GM12875 (cell line): Measurements from ENCODE around the gene ANKRD13D.

Experiments used
- H3K4me3 ChIP-seq: one replicate; pipeline ENCODE4 v1.5.1; 2011; ENCODE audit warnings: low read depth, low read length, control low read depth
- CTCF ChIP-seq: IDR thresholded peaks from 2 replicates; pipeline ENCODE4 v1.5.1; 2011; ENCODE audit warnings: low read depth, mild to moderate bottlenecking, control low read depth, inconsistent platforms, low read length, moderate library complexity, borderline replicate concordance; ENCODE audit not compliant: insufficient read depth

ANKRD13D gene

GRCh38 chr11:67285541-67286498 is 3.3 kb upstream of the ANKRD13D start:
- H3K4me3 ChIP-seq = no peak overlapping the region
- no peak for TF ChIP-seq CTCF

GRCh38 chr11:67286621-67287333 is 2.3 kb upstream of the ANKRD13D start:
- peak; percentile 18; the same call in 1 of the 2 replicates for TF ChIP-seq CTCF
- H3K4me3 ChIP-seq = no peak overlapping the region

- TF ChIP-seq CTCF = no peak
- peak overlapping the region; percentile 71 for H3K4me3 ChIP-seq
Observed at GRCh38 chr11:67287355-67288197, 1.5 kb upstream of the ANKRD13D start.

- TF ChIP-seq CTCF = no peak
Observed at GRCh38 chr11:67288198-67288451, 978 bp upstream of the ANKRD13D start.

GRCh38 chr11:67288452-67289225 is 464 bp upstream of the ANKRD13D start:
- TF ChIP-seq CTCF = peak; percentile 65
- H3K4me3 ChIP-seq = peak overlapping the region; percentile 71

More at GRCh38 chr11:67288198-67288451, 978 bp upstream of the ANKRD13D start:
- H3K4me3 ChIP-seq = peak overlapping the region; percentile 71
